ENCODE measurements around the gene LRP10.

The LRP10 gene

DNA sequence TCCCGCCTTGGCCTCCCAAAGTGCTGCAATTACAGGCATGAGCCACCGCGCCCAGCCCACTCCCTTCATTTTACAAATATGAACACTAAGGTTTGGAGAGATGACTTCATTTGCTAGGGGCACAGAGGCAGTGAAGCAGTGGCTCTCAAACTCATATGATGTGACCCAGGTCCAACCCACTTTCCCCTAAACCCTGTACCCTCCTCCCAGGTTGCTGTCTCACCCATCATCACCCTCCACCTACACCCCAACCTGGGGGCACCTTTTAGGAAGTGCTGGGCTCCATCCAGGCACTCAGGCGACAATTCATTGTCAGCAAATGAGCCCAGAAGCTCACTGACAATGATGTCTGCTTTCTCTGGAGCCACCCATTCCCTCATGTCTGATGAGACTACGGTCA lies 52.2 kb downstream of the LRP10 start:
- no peak for DNase-seq

DNA sequence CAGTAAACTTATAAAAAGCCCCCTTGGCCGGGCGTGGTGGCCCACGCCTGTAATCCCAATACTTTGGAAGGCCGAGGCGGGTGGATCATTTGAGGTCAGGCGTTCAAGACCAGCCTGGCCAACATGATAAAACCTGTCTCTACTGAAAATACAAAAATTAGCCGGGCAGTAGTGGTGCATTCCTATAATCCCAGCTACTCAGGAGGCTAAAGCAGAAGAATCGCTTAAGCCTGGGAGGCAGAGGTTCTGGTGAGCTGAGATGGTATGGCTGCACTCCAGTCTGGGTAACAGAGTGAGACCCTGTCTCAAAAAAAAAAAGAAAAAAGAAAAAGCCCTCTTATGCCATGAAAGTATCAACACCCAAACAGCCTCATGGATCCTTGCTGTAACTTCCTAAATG lies 54.0 kb downstream of the LRP10 start:
- no peak for DNase-seq

DNA sequence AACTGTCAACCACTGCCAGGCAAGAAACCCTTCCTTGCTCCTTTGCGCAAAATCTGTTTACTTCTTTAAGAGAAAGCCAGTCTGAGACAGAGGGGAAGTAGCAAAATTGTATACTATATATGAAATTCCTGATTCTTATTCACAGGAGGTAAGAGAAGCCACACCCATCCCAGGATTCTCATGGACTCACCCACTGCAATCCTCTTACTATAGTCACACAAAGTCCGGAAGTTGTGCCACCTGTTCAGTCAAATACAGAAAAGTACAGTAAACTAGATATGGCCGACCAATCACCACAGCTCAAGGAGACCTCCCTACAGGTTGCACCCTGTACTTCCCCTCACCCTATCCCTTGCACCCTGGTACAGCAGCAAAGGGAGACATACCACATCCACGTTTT lies 54.8 kb downstream of the LRP10 start:
- DNase-seq: no peak

DNA sequence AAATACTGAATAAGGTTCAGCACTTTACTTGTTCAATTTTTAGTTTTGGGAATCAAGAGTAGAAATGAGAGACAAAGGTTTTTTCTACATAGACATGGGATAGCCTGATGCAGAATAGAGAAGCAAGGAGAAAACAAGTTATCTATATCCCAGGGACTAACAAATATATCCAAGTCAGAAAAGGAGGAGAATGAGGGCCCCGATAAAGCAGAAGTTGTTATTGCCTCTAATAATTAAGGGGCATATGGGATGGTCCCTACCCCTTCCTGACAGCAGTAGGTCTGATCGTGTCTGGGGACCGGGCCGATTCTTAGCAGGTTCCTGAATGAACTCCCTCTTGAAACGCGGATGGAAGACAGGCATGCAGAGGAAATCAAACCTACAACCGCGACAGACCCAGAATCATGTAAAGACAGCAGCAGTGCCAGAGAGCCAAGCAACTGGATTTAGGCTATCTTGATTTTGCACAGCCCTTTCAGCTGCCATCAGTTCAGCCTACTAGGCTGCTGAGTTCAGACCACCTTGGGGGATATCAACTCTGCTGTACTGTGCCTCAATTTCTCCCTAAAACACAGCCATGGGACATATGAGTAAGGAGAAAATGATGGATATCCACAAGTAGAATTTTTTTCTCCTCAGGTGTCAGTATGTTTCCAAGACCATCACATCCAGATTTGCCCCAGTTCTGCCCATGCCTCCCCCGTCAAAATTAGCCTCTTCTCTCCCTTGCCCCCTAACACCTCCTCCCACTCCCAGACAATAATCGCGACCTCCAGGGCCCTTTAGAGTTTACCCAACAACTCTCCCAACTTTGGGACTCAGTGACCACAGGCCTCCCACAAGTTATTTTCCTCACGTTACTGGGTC lies 56.9 kb downstream of the LRP10 start:
- DNase-seq: no peak

DNA sequence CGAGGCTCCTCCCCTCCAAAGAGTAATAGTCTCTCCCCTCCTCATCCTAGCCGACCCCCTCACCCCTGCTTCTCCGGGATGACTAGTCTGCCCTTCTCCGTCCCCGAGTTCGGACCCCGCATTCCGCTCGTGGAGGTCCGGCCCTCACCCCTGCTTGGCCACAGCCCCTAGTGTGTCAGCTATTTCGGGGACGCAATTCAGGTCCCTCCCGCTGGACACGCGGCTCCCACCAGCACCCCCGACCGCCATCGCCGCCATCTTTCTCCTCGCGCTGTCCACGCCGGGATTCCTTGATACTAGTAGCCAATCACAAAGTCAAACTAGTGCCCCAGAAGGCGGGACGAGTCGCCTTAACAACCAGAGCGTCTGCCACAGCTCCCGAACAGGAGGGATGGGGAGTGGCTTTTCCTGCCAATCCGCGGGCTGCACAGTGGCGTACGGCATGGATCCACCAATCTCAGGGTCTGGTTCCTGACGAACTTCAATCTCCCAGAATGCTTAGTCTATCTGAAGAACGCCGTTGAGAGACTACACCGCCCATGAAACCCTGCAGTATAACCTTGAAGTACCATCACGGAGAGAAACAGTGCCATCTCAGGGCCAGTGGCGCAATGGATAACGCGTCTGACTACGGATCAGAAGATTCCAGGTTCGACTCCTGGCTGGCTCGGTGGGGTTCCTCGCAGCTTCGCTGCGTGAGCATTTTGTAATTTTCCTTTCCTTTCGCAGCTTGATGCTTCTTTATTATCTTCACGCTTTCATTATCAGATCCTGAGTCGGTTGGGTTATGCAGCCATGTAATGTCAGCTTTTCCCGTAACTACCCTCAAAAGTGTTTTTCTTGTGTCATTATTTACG lies 57.8 kb downstream of the LRP10 start, which contains the start of gene PRMT5:
Gene PRMT5, minus strand, starts transcription at position 273 of the 857 bp plus-strand sequence. Its CDS starts 15 bp downstream, at position 258.
- peak; percentile 99 for DNase-seq

DNA sequence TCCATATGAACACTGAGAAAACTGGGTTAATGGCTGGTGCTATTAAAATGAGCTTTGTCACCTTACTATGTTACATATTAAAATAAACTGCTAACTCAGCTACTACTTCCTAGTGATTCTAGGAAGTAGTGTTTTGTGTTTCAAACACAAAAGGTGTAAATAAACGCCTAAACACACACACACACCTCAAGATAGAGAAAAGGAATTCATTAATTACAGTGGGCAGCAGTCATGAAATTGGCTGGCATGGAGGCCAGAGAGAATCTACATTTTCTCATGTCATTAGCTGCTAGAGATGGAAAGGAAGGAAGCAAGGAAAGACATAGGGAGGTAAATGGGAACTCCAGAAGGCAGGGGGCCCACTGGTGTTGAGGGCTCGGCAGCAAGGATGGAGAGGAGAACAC lies 58.4 kb downstream of the LRP10 start:
- DNase-seq: no peak
